ENCODE data around the gene ISL2.

DNA sequence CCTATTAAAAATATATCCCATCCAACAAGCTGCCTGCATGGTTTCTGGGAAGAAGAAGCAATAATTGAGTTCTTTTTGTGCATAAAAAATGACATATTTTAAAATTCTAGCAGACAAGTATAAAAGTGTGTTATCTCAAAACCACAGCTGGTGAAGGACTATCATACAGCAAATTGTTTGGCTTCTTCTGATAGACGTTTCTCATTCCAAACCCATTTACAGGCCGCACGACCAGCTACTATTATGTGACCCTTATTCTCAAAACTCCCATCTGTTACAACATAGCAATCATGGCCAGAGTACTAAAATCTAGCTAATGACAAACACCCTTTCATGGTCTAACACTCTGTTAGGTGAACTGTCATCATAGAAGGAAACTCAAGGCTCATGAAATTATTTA lies 47.0 kb upstream of the ISL2 start:
- no peak for TF ChIP-seq ZNF274 (IDR thresholded peaks at IDR 0.05; ENCODE audit: low read depth, low read length)
- no peak for TF ChIP-seq YY1 (IDR thresholded peaks at IDR 0.05; ENCODE audit: insufficient read depth, insufficient read length)
- no peak for TF ChIP-seq SUZ12 (IDR thresholded peaks at IDR 0.05; ENCODE audit: extremely low read depth, insufficient read depth, insufficient read length)
